MM.1S (cell line): Measurements from ENCODE around the gene STAMBPL1.

ENCODE experiments used
- DNase-seq: peaks from one replicate; pipeline ENCODE4 v3.0.0-alpha.2; 2015
- H2AFZ ChIP-seq: fragments of 300-600 bp; sonication (generic); 2 replicates; pipeline ENCODE4 v1.6.0; 2016; ENCODE audit warnings: antibody characterized with exemption, low read length
- H3F3A ChIP-seq: fragments of 300-600 bp; sonication (generic); 2 replicates; pipeline ENCODE4 v1.6.1; 2016; ENCODE audit warnings: mild to moderate bottlenecking, antibody characterized with exemption, low read length, moderate library complexity, mixed read lengths; ENCODE audit not compliant: insufficient read depth
- H3K27ac ChIP-seq: fragments of 300-600 bp; sonication (generic); 2 replicates; pipeline ENCODE4 v1.5.1; 2016; ENCODE audit warnings: mild to moderate bottlenecking, low read length
- H3K27me3 ChIP-seq: fragments of 300-600 bp; sonication (generic); replicated peaks from 2 replicates; pipeline ENCODE4 v1.6.0; 2016; ENCODE audit warnings: low read length; ENCODE audit not compliant: insufficient read depth
- H3K36me3 ChIP-seq: fragments of 300-600 bp; sonication (generic); replicated peaks from 2 replicates; pipeline ENCODE4 v1.6.1; 2016; ENCODE audit warnings: mild to moderate bottlenecking, low read length, mixed read lengths; ENCODE audit not compliant: insufficient read depth
- H3K4me1 ChIP-seq: fragments of 300-600 bp; sonication (generic); 2 replicates; pipeline ENCODE4 v1.6.1; 2016; ENCODE audit warnings: low read length, mixed read lengths
- H3K4me2 ChIP-seq: fragments of 300-600 bp; sonication (generic); 2 replicates; pipeline ENCODE4 v1.6.0; 2016; ENCODE audit warnings: low read depth, low read length
- H3K4me3 ChIP-seq: fragments of 300-600 bp; sonication (generic); 2 replicates; pipeline ENCODE4 v1.5.1; 2016; ENCODE audit warnings: low read length, mixed read lengths
- H3K79me2 ChIP-seq: fragments of 300-600 bp; sonication (generic); 2 replicates; pipeline ENCODE4 v1.6.1; 2016; ENCODE audit warnings: mixed run types, low read length, mixed read lengths
- H3K9ac ChIP-seq: fragments of 300-600 bp; sonication (generic); 2 replicates; pipeline ENCODE4 v1.6.1; 2016; ENCODE audit warnings: low read length, mixed read lengths
- H3K9me2 ChIP-seq: fragments of 300-600 bp; sonication (generic); replicated peaks from 2 replicates; pipeline ENCODE4 v1.6.1; 2016; ENCODE audit warnings: mild to moderate bottlenecking, low read length, mixed read lengths; ENCODE audit not compliant: insufficient read depth
- H3K9me3 ChIP-seq: fragments of 300-600 bp; sonication (generic); replicated peaks from 2 replicates; pipeline ENCODE4 v1.6.1; 2016; ENCODE audit warnings: mild to moderate bottlenecking, low read length, mixed read lengths; ENCODE audit not compliant: insufficient read depth
- H4K20me1 ChIP-seq: fragments of 300-600 bp; sonication (generic); 2 replicates; pipeline ENCODE4 v1.6.1; 2016; ENCODE audit warnings: mild to moderate bottlenecking, low read length, moderate library complexity, mixed read lengths; ENCODE audit not compliant: insufficient read depth
- EZH2 ChIP-seq: fragments of 300-600 bp; sonication (generic); optimal IDR thresholded peaks from 2 replicates; pipeline ENCODE3; 2017; ENCODE audit warnings: low read depth, mild to moderate bottlenecking, antibody characterized with exemption, low read length, mixed read lengths
- EZH2phosphoT487 ChIP-seq: fragments of 300-600 bp; sonication (generic); IDR thresholded peaks from 2 replicates; pipeline ENCODE4 v1.6.1; 2018; ENCODE audit warnings: antibody characterized with exemption, low read length
- TF ChIP-seq, protein P1 (sequence below): fragments of 300-600 bp; sonication (generic); IDR thresholded peaks from 2 replicates; pipeline ENCODE4 v1.5.1; 2016; ENCODE audit warnings: antibody characterized with exemption, low read length, mixed read lengths

The STAMBPL1 gene

DNA sequence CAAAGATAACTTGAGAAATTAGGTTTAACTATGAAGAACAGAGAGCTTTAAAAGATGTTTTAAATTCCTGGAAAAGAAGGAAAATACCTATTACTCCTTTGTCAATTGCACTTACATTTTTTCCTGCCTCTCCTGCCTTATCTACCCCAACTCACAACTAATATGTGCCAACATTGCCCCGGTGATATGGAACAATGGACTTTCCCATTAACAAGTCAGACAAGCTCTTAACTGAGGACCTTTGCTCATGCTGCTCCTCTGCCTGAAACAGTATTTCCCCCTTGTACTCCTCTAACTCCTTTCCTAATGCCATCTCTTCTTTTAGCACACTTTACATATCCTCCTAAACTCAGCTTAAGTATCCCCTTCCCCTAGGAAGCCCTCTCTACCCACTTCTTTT is 77.3 kb downstream of the STAMBPL1 start:
- no peak overlapping the region for H3K4me3 ChIP-seq
- H3F3A ChIP-seq, result peaks cover 6% of the 10 kb centered on the region; the same call in 1 of the 2 replicates
- no peak for DNase-seq
- no peak overlapping the region for H3K27ac ChIP-seq
- H4K20me1 ChIP-seq, result no peaks in the 10 kb centered on the region
- H3K27me3 ChIP-seq, result peaks cover 90% of the 10 kb centered on the region
- H3K9me2 ChIP-seq, result no peaks in the 10 kb centered on the region
- H3K9ac ChIP-seq, result no peak overlapping the region
- TF ChIP-seq, protein P1, sequence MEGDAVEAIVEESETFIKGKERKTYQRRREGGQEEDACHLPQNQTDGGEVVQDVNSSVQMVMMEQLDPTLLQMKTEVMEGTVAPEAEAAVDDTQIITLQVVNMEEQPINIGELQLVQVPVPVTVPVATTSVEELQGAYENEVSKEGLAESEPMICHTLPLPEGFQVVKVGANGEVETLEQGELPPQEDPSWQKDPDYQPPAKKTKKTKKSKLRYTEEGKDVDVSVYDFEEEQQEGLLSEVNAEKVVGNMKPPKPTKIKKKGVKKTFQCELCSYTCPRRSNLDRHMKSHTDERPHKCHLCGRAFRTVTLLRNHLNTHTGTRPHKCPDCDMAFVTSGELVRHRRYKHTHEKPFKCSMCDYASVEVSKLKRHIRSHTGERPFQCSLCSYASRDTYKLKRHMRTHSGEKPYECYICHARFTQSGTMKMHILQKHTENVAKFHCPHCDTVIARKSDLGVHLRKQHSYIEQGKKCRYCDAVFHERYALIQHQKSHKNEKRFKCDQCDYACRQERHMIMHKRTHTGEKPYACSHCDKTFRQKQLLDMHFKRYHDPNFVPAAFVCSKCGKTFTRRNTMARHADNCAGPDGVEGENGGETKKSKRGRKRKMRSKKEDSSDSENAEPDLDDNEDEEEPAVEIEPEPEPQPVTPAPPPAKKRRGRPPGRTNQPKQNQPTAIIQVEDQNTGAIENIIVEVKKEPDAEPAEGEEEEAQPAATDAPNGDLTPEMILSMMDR, result no peak
- no peak for TF ChIP-seq EZH2phosphoT487
- no peak for TF ChIP-seq EZH2
- H3K4me2 ChIP-seq, result no peak overlapping the region
- no peaks in the 10 kb centered on the region for H3K36me3 ChIP-seq
- no peaks in the 10 kb centered on the region for H3K9me3 ChIP-seq
- H3K79me2 ChIP-seq, result no peaks in the 10 kb centered on the region
- no peak overlapping the region for H2AFZ ChIP-seq
- peaks cover 10% of the 10 kb centered on the region; the same call in 1 of the 2 replicates for H3K4me1 ChIP-seq

DNA sequence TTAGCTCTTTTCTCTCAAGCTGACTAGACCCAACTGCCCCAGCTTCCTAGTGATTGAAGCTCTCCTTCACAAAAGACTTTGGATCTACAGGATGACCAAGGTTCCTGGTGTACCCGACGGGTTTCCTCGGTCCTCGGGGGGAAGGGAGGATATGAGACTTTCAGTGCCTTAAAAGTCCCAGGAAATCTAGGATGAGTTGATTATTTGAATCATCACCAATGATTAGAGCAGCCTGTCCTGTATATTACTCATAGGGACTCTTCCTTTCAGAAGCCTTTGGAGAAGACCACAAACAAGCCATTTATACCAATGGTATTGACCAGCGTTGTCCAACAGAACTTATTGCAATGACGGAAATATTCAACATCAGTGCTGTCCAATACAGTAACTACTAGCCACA is 78.7 kb downstream of the STAMBPL1 start:
- TF ChIP-seq EZH2, result no peak
- TF ChIP-seq, protein P1, result no peak
- TF ChIP-seq EZH2phosphoT487, result no peak

DNA sequence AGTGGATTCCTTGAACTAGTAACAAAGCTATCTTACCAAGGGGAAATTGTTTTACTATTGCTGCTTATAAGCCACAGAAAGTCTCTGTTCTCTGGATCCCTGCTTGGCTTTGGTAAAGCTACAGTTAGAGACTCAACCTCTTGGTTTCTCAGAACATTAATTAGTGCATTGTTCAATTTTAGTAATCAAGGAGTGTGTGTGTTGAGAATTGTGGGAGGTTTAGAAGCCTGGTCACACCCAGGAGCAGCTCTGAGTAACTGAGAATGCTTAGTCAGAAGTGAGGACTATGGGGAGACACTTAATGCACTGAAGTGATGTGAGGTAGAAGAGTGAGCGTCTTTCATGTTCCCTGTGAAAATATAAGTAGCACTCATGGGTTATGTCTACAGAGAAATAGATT is 80.8 kb downstream of the STAMBPL1 start:
- TF ChIP-seq EZH2phosphoT487 (no peak), EZH2 (no peak)
- TF ChIP-seq, protein P1, result no peak
- Histone ChIP-seq H3K9me2 (no peaks in the 10 kb centered on the region), H3K9me3 (no peaks in the 10 kb centered on the region), H2AFZ (no peak overlapping the region), H3K4me1 (peaks cover 10% of the 10 kb centered on the region; the same call in 1 of the 2 replicates), H3K27me3 (peaks cover 90% of the 10 kb centered on the region), H3K4me3 (no peak overlapping the region), H3K9ac (no peak overlapping the region), H4K20me1 (no peaks in the 10 kb centered on the region), H3K79me2 (no peaks in the 10 kb centered on the region), H3K36me3 (no peaks in the 10 kb centered on the region), H3K4me2 (no peak overlapping the region), H3F3A (peaks cover 6% of the 10 kb centered on the region; the same call in 1 of the 2 replicates), H3K27ac (no peak overlapping the region)
- DNase-seq, result no peak

More for the DNA sequence above, 78.7 kb downstream of the STAMBPL1 start:
- Histone ChIP-seq H3K27me3 (peaks cover 84% of the 10 kb centered on the region), H3K4me3 (no peak overlapping the region), H3K27ac (no peak overlapping the region), H3F3A (peaks cover 6% of the 10 kb centered on the region; the same call in 1 of the 2 replicates), H3K9ac (no peak overlapping the region), H3K9me3 (no peaks in the 10 kb centered on the region), H2AFZ (no peak overlapping the region), H3K36me3 (no peaks in the 10 kb centered on the region), H3K4me1 (peaks cover 10% of the 10 kb centered on the region; the same call in 1 of the 2 replicates), H3K79me2 (no peaks in the 10 kb centered on the region), H3K9me2 (no peaks in the 10 kb centered on the region), H3K4me2 (no peak overlapping the region), H4K20me1 (no peaks in the 10 kb centered on the region)
- DNase-seq, result no peak
